ENCODE measurements around the gene PTCH2.
"Not testable (repeated sequence)": the region's sequence is repeated elsewhere in the genome, so short reads cannot be mapped to it uniquely, and the experiment has no call there.

Gene PTCH2

GRCh38 chr1:44798481-44799365 is 44.3 kb downstream of the PTCH2 start:
- no peak overlapping the region for H3K4me3 ChIP-seq (ENCODE audit: low read depth, low read length)
- TF ChIP-seq CTCF (IDR thresholded peaks at IDR 0.05; ENCODE audit: low read depth, low read length): no peak

- H3K4me3 ChIP-seq (ENCODE audit: low read depth, low read length): not testable (repeated sequence)
Measured at GRCh38 chr1:44797886-44798285, 45.2 kb downstream of the PTCH2 start.

DNA sequence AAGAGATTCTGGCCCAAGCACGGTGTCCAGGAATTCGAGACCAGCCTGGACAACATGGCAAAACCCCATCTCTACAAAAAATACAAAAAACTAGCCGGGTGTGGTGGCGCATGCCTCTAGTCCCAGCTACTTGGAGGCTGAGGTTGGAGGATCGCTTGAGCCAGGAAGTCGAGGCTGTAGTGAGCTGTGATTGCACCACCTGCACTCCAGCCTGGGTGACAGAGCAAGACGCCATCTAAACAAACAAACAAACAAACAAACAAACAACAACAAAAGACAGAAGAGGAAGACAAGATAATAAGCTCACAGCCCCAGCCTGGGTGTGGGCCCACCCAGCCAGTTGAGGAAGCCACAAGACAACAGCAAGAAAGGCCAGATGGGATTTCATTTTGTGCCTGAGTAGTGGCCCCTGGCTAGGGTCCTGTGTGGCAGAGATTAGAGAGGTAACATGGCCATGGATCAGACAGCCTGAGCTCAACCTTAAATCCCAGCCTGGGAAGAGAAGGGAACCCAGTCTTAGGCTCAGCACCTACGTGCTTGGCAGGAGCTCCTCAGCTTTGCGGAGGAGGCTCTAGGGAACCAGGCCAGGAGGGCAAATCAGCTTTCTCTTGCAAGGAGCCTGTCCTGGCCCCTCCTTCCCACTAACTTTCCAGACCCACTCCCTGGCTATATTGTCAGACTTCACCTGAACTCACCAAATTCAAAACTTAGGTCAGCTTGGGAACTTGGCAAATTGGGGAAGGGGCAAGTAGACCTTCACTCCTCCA is 50.1 kb downstream of the PTCH2 start:
- TF ChIP-seq CTCF (IDR thresholded peaks at IDR 0.05; ENCODE audit: low read depth, low read length): no peak
- H3K4me3 ChIP-seq (ENCODE audit: low read depth, low read length): no peak overlapping the region

GRCh38 chr1:44790968-44791801 is 51.9 kb downstream of the PTCH2 start:
- H3K4me3 ChIP-seq (ENCODE audit: low read depth, low read length): no peak overlapping the region
- no peak for TF ChIP-seq CTCF (IDR thresholded peaks at IDR 0.05; ENCODE audit: low read depth, low read length)

- TF ChIP-seq CTCF (IDR thresholded peaks at IDR 0.05; ENCODE audit: low read depth, low read length): no peak
- H3K4me3 ChIP-seq (ENCODE audit: low read depth, low read length): no peak within 1 kb of the TSS
Measured at GRCh38 chr1:44788120-44788860, 54.8 kb downstream of the PTCH2 start, which contains the start of gene BEST4. Gene BEST4 (minus strand): TSS chr1:44788170. CDS start chr1:44787705, 465 bp downstream.

DNA sequence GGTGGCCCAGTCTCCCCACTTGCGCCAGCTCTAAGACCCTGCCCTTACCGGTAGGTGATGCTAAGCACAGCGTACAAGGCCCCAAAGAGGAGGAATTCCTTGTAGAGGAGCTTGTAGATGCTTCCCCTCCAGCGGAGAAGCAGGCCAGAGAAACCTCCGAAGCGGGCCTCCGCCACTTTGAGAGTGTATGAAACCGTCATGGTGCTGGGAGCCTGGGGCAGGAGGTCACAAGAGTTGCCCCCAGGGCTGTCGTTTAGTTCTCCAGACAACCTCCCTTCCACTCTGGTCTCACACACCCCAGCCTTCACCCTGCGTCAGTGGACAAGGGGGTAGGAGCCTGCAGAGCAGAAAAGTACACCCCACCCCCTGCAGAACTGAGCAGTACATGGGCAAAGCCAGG is 55.5 kb downstream of the PTCH2 start:
- no peak for TF ChIP-seq CTCF (IDR thresholded peaks at IDR 0.05; ENCODE audit: low read depth, low read length)
- H3K4me3 ChIP-seq (ENCODE audit: low read depth, low read length): no peak overlapping the region

Data from WI38 (cell line).